Measurements from ENCODE around the gene RNF5.
A peak's percentile ranks its signal among the peaks of the same experiment; 100 is the strongest.
"Not testable (repeated sequence)": the region's sequence is repeated elsewhere in the genome, so short reads cannot be mapped to it uniquely, and the experiment has no call there.

RNF5 gene

GRCh38 chr6:32190911-32191677, 12.9 kb downstream of the RNF5 start:
- DNase-seq: no peak

DNA sequence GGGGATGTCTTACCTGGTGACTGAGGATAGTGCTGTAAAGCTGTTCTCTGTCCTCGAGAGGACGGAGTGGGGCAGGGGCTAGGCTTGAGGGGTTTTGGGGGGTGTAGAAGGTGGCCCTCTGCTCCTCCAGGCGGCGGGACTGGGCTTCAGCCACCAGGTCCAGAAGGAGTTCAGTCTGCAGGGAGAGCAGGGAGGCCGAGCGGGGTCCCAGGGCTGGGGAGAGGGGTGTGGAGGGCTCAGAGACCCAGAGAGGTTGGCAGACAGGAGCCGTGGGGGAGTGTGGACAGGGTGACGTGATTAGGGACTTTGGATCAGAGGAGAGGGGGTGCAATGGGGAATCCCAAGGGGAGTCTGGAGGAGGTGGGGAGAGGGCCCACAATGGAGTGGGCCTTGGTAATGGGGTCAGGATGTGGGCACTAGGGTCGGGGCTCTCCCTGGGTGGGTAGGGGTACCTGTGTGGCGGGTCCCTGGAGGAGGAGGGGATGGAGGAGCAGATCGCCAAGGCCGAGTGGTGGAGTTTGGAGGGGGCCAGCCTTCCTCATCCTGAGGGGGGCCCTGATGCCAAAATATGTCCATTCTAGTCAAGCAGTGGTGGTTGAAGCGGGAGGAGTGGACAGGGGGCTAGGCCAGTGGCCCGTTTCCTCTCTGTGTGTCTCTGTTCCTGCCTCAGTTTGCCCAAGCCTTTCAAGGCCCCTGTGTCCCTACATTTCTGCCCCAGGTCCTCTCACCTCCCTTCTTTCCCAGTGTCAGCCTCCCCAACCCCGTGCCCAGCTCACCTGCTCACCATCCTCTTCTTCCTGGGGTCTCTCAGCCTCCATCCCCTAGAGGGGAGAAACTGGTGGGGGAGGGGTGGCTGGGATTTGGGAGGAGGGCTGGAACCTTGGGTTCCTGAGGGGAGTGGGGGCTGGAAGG, 13.7 kb downstream of the RNF5 start:
- no peak for DNase-seq

- peak; percentile 76 for DNase-seq
Observed at GRCh38 chr6:32192608-32193039, 14.4 kb downstream of the RNF5 start, which contains the start of gene GPSM3. TSS of gene GPSM3 (minus strand) at chr6:32192643. CDS start at chr6:32192513, 130 bp downstream.

GRCh38 chr6:32193096-32193495, 14.9 kb downstream of the RNF5 start:
- not testable (repeated sequence) for DNase-seq

GRCh38 chr6:32194388-32194787, 16.2 kb downstream of the RNF5 start:
- no peak for DNase-seq

DNA sequence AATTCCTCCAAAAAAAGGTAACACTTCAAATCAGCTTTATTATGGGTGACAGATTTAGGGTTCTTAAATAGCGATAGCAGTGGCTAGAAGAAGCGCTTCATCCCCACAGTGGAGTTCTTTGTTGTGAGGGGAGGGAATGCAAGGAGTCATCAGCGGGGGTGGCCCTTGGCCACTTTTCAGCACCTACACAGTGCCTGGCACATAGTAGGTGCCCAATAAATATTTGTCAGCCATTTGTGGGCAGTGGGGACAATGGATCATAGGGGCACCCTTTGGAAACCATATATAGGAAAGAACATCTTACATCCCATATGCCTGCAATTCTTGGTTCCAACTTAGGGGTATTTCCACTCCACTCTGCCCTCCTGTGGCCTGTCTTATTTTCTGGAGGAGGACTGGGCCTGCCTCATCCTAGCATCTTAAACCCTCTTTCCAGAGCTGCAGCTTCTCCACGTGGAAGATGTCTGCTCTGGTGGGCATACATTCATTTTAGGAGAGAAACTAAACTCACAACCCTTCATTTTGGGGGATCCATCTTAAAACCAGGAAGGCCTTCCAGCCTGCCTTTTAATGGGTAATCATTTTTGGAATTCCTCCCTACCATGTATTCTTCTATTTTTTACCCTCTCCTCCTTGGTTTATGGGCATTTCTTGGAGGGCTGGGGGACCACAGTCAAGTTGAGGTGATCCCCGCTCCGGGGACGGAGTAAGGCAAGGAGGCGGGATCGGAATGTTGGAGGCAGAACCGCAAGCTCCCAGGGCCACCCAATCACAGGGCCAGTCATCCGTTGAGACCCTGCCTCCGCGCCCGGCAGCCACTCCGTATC, 16.8 kb downstream of the RNF5 start:
- peak; percentile 67 for DNase-seq

- DNase-seq: peak; percentile 100
Observed at GRCh38 chr6:32195652-32195901, 17.4 kb downstream of the RNF5 start.

- peak; percentile 91 for DNase-seq
Observed at GRCh38 chr6:32195902-32196681, 17.9 kb downstream of the RNF5 start.

GRCh38 chr6:32196682-32197616, 18.7 kb downstream of the RNF5 start:
- no peak for DNase-seq

- DNase-seq: no peak
Observed at GRCh38 chr6:32198345-32198696, 20.1 kb downstream of the RNF5 start.

DNA sequence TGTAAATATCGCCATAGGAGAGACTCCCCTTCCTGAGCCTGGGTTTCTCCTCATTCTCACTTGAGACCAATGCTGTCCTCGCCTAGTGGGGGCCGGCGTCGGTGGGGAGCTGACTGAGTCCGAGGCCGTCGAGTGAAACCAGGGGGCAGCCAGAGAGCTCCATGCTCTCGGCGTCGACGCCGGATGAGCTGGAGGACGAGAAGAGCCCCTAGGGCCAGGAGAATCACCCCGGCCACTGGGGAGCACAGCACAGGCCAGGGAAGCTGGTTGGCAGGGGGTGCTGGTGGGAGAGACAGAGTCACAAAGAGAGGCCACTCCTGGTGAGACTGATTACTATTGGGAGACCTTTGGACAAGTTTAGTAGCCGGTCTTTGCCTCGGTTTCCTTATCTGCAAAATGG, 20.7 kb downstream of the RNF5 start:
- DNase-seq: no peak

GRCh38 chr6:32200711-32201475, 22.7 kb downstream of the RNF5 start:
- no peak for DNase-seq

DNA sequence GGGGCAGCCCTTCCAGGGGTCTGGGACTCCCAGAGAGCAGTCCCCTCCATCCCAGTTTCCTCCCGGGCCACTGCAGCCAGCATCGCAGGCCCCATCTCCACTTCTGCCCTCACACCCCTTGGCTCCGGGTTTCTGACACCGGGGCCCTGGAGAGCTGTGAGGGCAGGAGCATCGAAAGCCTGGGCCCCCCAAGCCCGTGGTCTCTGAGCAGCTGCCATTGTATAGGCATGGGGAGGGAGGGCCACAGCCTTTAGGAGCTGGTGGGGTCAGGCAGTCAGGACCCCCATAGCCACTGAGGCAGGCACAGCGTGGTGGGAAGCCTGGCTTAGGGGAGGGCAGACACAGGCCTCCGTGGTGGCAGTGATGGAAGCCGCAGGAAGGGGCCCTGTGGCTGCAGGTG, 24.0 kb downstream of the RNF5 start:
- DNase-seq: no peak

DNA sequence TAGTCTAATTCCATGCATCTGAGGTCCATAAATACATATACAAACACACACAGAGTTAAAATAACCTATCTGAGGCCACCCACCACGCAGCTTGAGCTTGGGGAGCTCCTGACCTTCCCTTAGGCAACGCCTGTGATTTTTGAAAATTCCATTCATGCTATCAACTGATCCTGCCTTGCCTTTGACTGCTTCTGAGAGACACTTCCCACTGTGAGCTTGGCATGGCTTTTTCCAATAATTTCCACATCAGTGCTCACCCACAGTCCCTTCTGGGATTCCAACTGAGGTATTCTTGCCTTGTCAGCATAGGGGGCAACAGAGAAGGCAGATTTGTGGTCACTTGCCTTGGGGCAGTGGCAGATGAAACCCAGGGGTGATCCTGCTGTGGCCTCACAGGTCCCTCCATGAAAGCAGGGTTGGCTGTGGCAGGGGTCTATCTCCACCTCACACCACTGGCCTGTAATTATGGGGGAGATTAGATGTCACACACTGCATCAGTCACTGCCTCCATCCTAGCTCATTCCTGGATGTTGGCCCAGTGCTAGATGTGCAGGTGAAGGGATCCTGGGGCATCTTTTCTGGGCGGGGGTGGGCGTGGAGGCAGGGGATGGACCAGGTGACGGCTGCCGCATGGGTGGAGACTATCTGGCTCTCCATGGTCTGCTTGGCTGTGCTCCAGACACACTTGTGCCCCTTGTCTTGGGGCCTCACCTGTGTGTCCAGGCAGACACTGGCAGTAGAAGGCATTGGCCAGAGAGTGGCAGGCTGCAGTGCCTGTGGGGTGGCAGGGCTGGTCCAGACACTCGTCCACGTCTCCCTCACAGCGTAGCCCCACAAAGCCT, 25.4 kb downstream of the RNF5 start:
- DNase-seq: no peak

DNA sequence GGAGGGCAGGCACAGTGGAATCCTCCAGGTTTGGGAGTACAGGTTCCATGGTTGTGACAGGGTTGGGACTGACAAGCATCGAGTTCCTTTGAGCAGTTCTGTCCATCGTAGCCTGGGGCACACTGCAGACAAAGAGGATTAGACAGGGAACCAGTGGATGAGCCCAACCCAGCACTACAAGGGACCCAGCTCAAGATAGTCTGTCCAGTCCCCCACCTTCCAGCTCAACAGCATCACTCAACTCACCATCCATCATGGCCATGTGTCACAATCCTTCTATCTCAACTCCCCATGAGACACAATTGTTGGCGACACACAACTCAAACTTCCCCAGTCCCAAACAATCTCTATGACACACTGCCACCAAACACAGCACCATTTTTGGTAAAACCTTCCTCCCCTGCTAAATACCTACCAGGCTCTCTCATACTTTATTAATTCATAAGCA, 26.1 kb downstream of the RNF5 start:
- DNase-seq: no peak

- DNase-seq: no peak
Observed at GRCh38 chr6:32208996-32209395, 30.8 kb downstream of the RNF5 start.

GRCh38 chr6:32210191-32210601, 32.0 kb downstream of the RNF5 start:
- DNase-seq: no peak

DNA sequence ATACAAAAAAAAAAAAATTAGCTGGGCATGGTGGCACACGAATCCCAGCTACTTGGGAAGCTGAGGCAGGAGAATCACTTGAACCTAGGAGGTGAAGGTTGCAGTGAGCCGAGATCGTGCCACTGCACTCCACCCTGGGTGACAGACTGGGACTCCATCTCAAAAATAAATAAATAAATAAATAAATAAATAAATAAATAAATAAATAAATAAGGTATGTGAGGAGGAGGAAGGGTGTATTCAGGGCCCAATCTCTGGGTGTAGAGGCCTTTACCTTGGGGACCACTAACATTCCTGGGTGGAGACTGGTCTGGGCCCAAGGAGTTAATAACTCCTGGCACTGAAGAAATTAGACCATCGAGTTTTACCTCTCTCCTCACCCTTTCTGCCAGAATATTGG, 33.2 kb downstream of the RNF5 start:
- DNase-seq: not testable (repeated sequence)

DNA sequence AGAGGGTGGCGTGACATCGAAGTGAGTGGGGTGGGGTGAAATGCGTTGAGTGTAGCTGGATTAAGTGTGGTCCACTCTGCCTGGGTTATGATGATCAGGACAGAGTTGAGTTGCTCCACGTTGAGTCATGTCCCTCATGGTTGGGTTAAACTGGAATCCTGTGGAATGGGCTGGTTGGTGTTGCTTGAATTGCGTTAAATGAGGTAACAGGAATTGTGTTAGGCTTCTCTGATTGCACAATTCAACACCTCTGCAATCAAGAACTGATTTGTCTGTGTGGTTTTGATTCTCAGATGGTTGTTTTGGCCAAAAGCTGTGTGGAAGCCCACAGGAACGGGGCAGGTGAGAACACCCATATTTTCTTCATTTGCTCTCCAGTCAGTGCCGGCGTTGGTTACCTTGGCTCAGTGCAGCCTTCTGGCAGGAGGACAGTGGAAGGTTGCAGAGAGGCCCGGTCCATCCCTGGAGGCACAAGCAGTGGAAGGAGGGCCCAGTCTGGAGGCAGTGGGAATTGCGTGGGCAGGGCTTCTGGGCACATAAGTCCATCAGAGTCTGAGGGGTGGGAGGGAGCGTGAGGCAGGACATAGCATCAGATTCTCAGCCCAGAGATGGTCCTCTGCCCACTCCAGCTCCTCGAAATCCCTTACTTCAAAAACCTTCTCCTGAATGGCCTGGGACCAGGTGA, 34.0 kb downstream of the RNF5 start:
- DNase-seq: no peak
